H1 (cell line): Measurements from ENCODE around the gene GANAB. TPM values are rescaled to one million over a fixed set of nuclear protein-coding genes. Genes with fewer than 3 reads are reported as not detected.
"Not testable (repeated sequence)": the region's sequence is repeated elsewhere in the genome, so short reads cannot be mapped to it uniquely, and the experiment has no call there.

Source experiments
- CTCF ChIA-PET: fragments of 300-600 bp; sonication (Branson Sonifier 250); formaldehyde crosslinking; loops from one replicate; lab custom pipeline; 2021; ENCODE audit not compliant: partially characterized antibody; lab: Charles Lee
- POLR2A ChIA-PET: fragments of 300-600 bp; sonication (Branson Sonifier 250); formaldehyde crosslinking; loops from one replicate; lab custom pipeline; 2021; ENCODE audit warnings: inconsistent platforms; ENCODE audit not compliant: partially characterized antibody; lab: Charles Lee
- DNase-seq, 2 experiments: peaks; one replicate each; pipeline versions ENCODE4 v3.0.0 to v3.0.0-alpha.2; 2010 to 2022; ENCODE audit warnings: low spot score in 2 of 2, low read depth in 1 of 2, mixed read lengths in 1 of 2
- FAIRE-seq: peaks from 2 replicates; lab custom pipeline; 2011; peaks lifted over from hg19 to GRCh38; lab: Jason Lieb, UNC
- H2AFZ ChIP-seq: 2 replicates; pipeline ENCODE4 v1.8.1; 2012; ENCODE audit warnings: low read length, inconsistent platforms
- H2AK5ac ChIP-seq: 2 replicates; pipeline ENCODE4 v1.6.1; 2013; ENCODE audit warnings: low read depth, low read length
- H2BK120ac ChIP-seq: replicated peaks from 2 replicates; pipeline ENCODE3; 2013; ENCODE audit warnings: low read depth, low read length, inconsistent platforms
- H2BK12ac ChIP-seq: 2 replicates; pipeline ENCODE4 v1.6.1; 2013; ENCODE audit warnings: low read depth, low read length
- H2BK15ac ChIP-seq: 2 replicates; pipeline ENCODE4 v1.6.1; 2013; ENCODE audit warnings: low read length
- H2BK20ac ChIP-seq: 2 replicates; pipeline ENCODE4 v1.6.1; 2013; ENCODE audit warnings: low read length
- H2BK5ac ChIP-seq: 2 replicates; pipeline ENCODE4 v1.6.1; 2013; ENCODE audit warnings: low read depth, low read length
- H3K14ac ChIP-seq: 2 replicates; pipeline ENCODE4 v1.6.1; 2013; ENCODE audit warnings: inconsistent platforms; ENCODE audit not compliant: insufficient read length
- H3K18ac ChIP-seq: 2 replicates; pipeline ENCODE4 v1.6.1; 2013; ENCODE audit warnings: low read length; ENCODE audit errors: extremely low read depth
- H3K23ac ChIP-seq: 2 replicates; pipeline ENCODE4 v1.6.1; 2013; ENCODE audit warnings: inconsistent platforms; ENCODE audit not compliant: insufficient read length
- H3K23me2 ChIP-seq: 2 replicates; pipeline ENCODE4 v1.6.1; 2013; ENCODE audit warnings: low read depth, low read length
- H3K27ac ChIP-seq: 2 replicates; pipeline ENCODE4 v1.6.1; 2011; ENCODE audit warnings: low read depth, low read length, inconsistent platforms
- H3K27me3 ChIP-seq, 4 experiments: replicated peaks in 1 of 4; 1 replicate in 1 of 4; 2 replicates in 3 of 4; pipeline versions ENCODE4 v1.6.1 to v1.8.1; 2011 to 2013; ENCODE audit warnings: low read length in 3 of 4, mild to moderate bottlenecking in 3 of 4, inconsistent platforms in 2 of 4, mixed read lengths in 2 of 4, moderate library complexity in 1 of 4; ENCODE audit not compliant: control insufficient read depth in 3 of 4, insufficient read depth in 3 of 4; ENCODE audit errors: extremely low read depth in 1 of 4
- H3K36me3 ChIP-seq, 4 experiments: 2 replicates each; pipeline versions ENCODE4 v1.6.1 to v1.8.1; 2011 to 2013; ENCODE audit warnings: mild to moderate bottlenecking in 4 of 4, low read length in 3 of 4, moderate library complexity in 2 of 4, control low read depth in 1 of 4, inconsistent platforms in 1 of 4; ENCODE audit not compliant: insufficient read depth in 4 of 4, control insufficient read depth in 2 of 4
- H3K4ac ChIP-seq: replicated peaks from 2 replicates; pipeline ENCODE3; 2013; ENCODE audit warnings: low read length, low read depth, mixed read lengths, inconsistent platforms; ENCODE audit not compliant: insufficient read length
- H3K4me1 ChIP-seq, 4 experiments: replicated peaks in 1 of 4; 1 replicate in 1 of 4; 2 replicates in 3 of 4; pipeline versions ENCODE4 v1.6.1 to v1.8.1; 2011 to 2013; ENCODE audit warnings: low read length in 3 of 4, inconsistent platforms in 2 of 4, mixed read lengths in 1 of 4; ENCODE audit not compliant: insufficient read depth in 4 of 4, control insufficient read depth in 3 of 4
- H3K4me2 ChIP-seq, 2 experiments: 2 replicates each; pipeline versions ENCODE4 v1.6.1 to v1.8.1; 2011 to 2013; ENCODE audit warnings: low read depth in 2 of 2, low read length in 2 of 2, control low read depth in 1 of 2, inconsistent platforms in 1 of 2, mild to moderate bottlenecking in 1 of 2; ENCODE audit not compliant: insufficient read depth in 1 of 2
- H3K4me3 ChIP-seq, 4 experiments: fragments of 200-600, 300-600 bp in 1 of 4; sonication (generic), shearing (Covaris generic), sonication (Bioruptor Twin) in 1 of 4; 2 replicates each; pipeline versions ENCODE4 v1.5.1 to v1.8.1; 2011 to 2016; ENCODE audit warnings: low read length in 4 of 4, low read depth in 3 of 4, control low read depth in 2 of 4, inconsistent platforms in 2 of 4, mild to moderate bottlenecking in 2 of 4, mixed read lengths in 1 of 4, moderate library complexity in 1 of 4; ENCODE audit not compliant: insufficient read depth in 2 of 4; ENCODE audit errors: extremely low read depth in 1 of 4
- H3K56ac ChIP-seq: replicated peaks from 2 replicates; pipeline ENCODE3; 2013; ENCODE audit warnings: low read depth, mild to moderate bottlenecking, mixed read lengths, low read length, inconsistent platforms; ENCODE audit not compliant: insufficient read length
- H3K79me1 ChIP-seq: 2 replicates; pipeline ENCODE4 v1.6.1; 2013; ENCODE audit warnings: low read depth, low read length, control low read depth
- H3K79me2 ChIP-seq, 2 experiments: 2 replicates each; pipeline versions ENCODE4 v1.6.1 to v1.8.1; 2012 to 2013; ENCODE audit warnings: low read length in 2 of 2, mild to moderate bottlenecking in 2 of 2, inconsistent platforms in 1 of 2; ENCODE audit not compliant: insufficient read depth in 2 of 2, control insufficient read depth in 1 of 2
- H3K9ac ChIP-seq, 4 experiments: replicated peaks in 1 of 4; 1 replicate in 1 of 4; 2 replicates in 3 of 4; pipeline versions ENCODE4 v1.6.1 to v1.8.1; 2011 to 2013; ENCODE audit warnings: low read depth in 3 of 4, low read length in 3 of 4, control low read depth in 2 of 4, mild to moderate bottlenecking in 2 of 4, moderate library complexity in 2 of 4, inconsistent platforms in 1 of 4; ENCODE audit errors: extremely low read depth in 1 of 4
- H3K9me3 ChIP-seq, 2 experiments: 2 replicates each; pipeline versions ENCODE4 v1.6.1 to v1.8.1; 2012 to 2013; ENCODE audit warnings: mild to moderate bottlenecking in 2 of 2, moderate library complexity in 2 of 2, control low read depth in 1 of 2, inconsistent platforms in 1 of 2, low read depth in 1 of 2, low read length in 1 of 2, mixed read lengths in 1 of 2; ENCODE audit not compliant: insufficient read depth in 2 of 2
- H4K20me1 ChIP-seq, 2 experiments: replicated peaks in 1 of 2; 2 replicates each; pipeline versions ENCODE3 to v1.8.1; 2011 to 2013; ENCODE audit warnings: inconsistent platforms in 2 of 2, low read length in 2 of 2, mild to moderate bottlenecking in 1 of 2; ENCODE audit not compliant: insufficient read depth in 2 of 2, control insufficient read depth in 1 of 2
- H4K5ac ChIP-seq: 2 replicates; pipeline ENCODE4 v1.6.1; 2013; ENCODE audit warnings: low read length, low read depth, mixed read lengths, inconsistent platforms; ENCODE audit not compliant: insufficient read length
- H4K8ac ChIP-seq: 2 replicates; pipeline ENCODE4 v1.8.0; 2013; ENCODE audit warnings: mild to moderate bottlenecking, moderate library complexity, low read length, inconsistent platforms; ENCODE audit not compliant: insufficient read depth; ENCODE audit errors: extremely low read depth
- H4K91ac ChIP-seq: replicated peaks from 2 replicates; pipeline ENCODE3; 2013; ENCODE audit warnings: low read length, mixed read lengths, inconsistent platforms; ENCODE audit not compliant: insufficient read length
- BACH1 ChIP-seq: IDR thresholded peaks from 2 replicates; pipeline ENCODE4 v1.6.1; 2012; ENCODE audit warnings: low read length, improper control_type of control experiment
- CHD1 ChIP-seq: IDR thresholded peaks from 2 replicates; pipeline ENCODE4 v1.6.1; 2012; ENCODE audit warnings: low read depth, low read length, improper control_type of control experiment
- GTF2F1 ChIP-seq: IDR thresholded peaks from 2 replicates; pipeline ENCODE4 v1.6.1; 2012; ENCODE audit warnings: low read depth, low read length, improper control_type of control experiment, borderline replicate concordance
- POLR2A ChIP-seq, 2 experiments: IDR thresholded peaks; 1 replicate in 1 of 2; 2 replicates in 1 of 2; pipeline ENCODE4 v1.6.1; 2011; ENCODE audit warnings: low read depth in 2 of 2, low read length in 2 of 2, mild to moderate bottlenecking in 2 of 2; ENCODE audit errors: control extremely low read depth in 1 of 2
- RAD21 ChIP-seq, 2 experiments: IDR thresholded peaks in 1 of 2; conservative IDR thresholded peaks in 1 of 2; 2 replicates each; pipeline ENCODE4 v1.6.1; 2011; ENCODE audit warnings: low read depth in 2 of 2, low read length in 2 of 2, improper control_type of control experiment in 1 of 2, inconsistent platforms in 1 of 2, mild to moderate bottlenecking in 1 of 2, moderate library complexity in 1 of 2
- SP2 ChIP-seq: IDR thresholded peaks from 2 replicates; pipeline ENCODE4 v1.6.1; 2012; ENCODE audit warnings: mild to moderate bottlenecking, low read length, inconsistent platforms
- SUZ12 ChIP-seq: fragments of 200-600 bp; sonication (generic); IDR thresholded peaks from 2 replicates; pipeline ENCODE4 v1.6.1; 2012; ENCODE audit warnings: mild to moderate bottlenecking, inconsistent platforms, low read length, moderate library complexity, mixed read lengths
- TCF12 ChIP-seq: IDR thresholded peaks from 2 replicates; pipeline ENCODE4 v1.6.1; 2011; ENCODE audit warnings: low read depth, mild to moderate bottlenecking, low read length
- WGBS, 2 experiments: shearing (Covaris generic) in 1 of 2; methylation state at CpG; one replicate each; pipeline versions ENCODE4 v1.1.6 to v1.1.7; 2013 to 2015; ENCODE audit warnings: low lambda C conversion rate in 2 of 2, mixed read lengths in 2 of 2, inconsistent platforms in 1 of 2, low coverage in 1 of 2, missing lambda C conversion rate in 1 of 2; ENCODE audit not compliant: insufficient replicate concordance in 2 of 2, insufficient coverage in 1 of 2, insufficient read length in 1 of 2; ENCODE audit errors: extremely low coverage in 1 of 2, missing lambda C conversion rate in 1 of 2; 5-methylcytosine and 5-hydroxymethylcytosine counted together
- polyA plus RNA-seq, 7 experiments: library from polyadenylated mRNA; depleted of rRNA in 3 of 7; stranded (reverse) in 5 of 7; unstranded in 2 of 7; fragments of >200 nt in 5 of 7; fragments of 200-250 nt in 2 of 7; gene quantifications; 1 replicate in 5 of 7; 2 replicates in 1 of 7; 4 replicates in 1 of 7; pipeline versions ENCODE4 v1.2.1 to v1.2.3, GENCODE V29; 2011 to 2013; ENCODE audit warnings: missing spikeins in 2 of 7, mixed read lengths in 2 of 7
- total RNA-seq: library from RNA; stranded (reverse); fragmentation: NEBNext Ultra II Directional; extraction: Animal tissue kit (Norgen Biotek cat#: 25700); gene quantifications from 2 replicates; pipeline ENCODE4 v1.2.1, GENCODE V29; 2021
- TF ChIP-seq, protein P1 (sequence below): IDR thresholded peaks from 2 replicates; pipeline ENCODE4 v1.6.1; 2012; ENCODE audit warnings: inconsistent platforms

GANAB gene
- total and polyA plus RNA-seq, 2 of the 8 experiments (the other 6 are each of a cell fraction or from before 2014, with no cell fraction given) = 289 to 330 TPM

GRCh38 chr11:62694455-62695167 lies 48.2 kb upstream of the GANAB start (continued):
- TF ChIP-seq CHD1 (no peak), GTF2F1 (no peak), SP2 (no peak), SUZ12 (no peak), BACH1 (peak; percentile 91), POLR2A (IDR thresholded peaks at IDR 0.05; ENCODE audit: control extremely low read depth in 1 of 2, low read depth in 2 of 2, low read length in 2 of 2) (no peak), RAD21 (IDR thresholded peaks at IDR 0.05 in 1 of 2, conservative IDR thresholded peaks at IDR 0.05 in 1 of 2; ENCODE audit: low read depth in 2 of 2, low read length in 2 of 2) (peak; percentile 72 to 84), TCF12 (no peak)
- TF ChIP-seq, protein P1, sequence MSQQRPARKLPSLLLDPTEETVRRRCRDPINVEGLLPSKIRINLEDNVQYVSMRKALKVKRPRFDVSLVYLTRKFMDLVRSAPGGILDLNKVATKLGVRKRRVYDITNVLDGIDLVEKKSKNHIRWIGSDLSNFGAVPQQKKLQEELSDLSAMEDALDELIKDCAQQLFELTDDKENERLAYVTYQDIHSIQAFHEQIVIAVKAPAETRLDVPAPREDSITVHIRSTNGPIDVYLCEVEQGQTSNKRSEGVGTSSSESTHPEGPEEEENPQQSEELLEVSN = no peak

DNA sequence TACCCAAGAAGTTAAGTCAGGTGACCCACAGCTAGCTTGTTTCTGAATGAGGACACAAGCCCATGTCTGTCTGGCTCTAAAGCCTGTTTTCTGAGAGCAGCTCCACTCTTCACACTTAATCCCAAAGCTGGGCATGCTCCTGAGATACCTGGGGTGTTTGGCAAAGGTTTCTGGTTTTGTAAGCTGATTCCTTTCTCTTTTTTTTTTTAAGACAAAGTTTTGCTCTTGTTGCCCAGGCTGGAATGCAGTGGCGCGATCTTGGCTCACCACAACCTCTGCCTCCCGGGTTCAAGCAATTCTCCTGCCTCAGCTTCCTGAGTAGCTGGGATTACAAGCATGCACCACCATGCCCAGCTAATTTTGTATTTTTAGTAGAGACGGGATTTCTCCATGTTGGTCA lies 47.2 kb upstream of the GANAB start:
- not testable (repeated sequence) for H3K27me3 ChIP-seq, H3K4me3 ChIP-seq, H2BK20ac ChIP-seq, H4K20me1 ChIP-seq, H4K8ac ChIP-seq, H3K9ac ChIP-seq, H4K91ac ChIP-seq, H3K9me3 ChIP-seq, H2BK12ac ChIP-seq, H3K23ac ChIP-seq, H3K4me2 ChIP-seq, H3K14ac ChIP-seq, FAIRE-seq, H2BK5ac ChIP-seq, H3K27ac ChIP-seq, H3K23me2 ChIP-seq, H3K79me2 ChIP-seq, DNase-seq, H3K79me1 ChIP-seq, H3K4me1 ChIP-seq, H3K56ac ChIP-seq, H2BK120ac ChIP-seq, H3K18ac ChIP-seq, H4K5ac ChIP-seq, H3K4ac ChIP-seq, H2AFZ ChIP-seq, H2AK5ac ChIP-seq, H2BK15ac ChIP-seq
- ChIA-PET CTCF (interaction anchor here (0.6 to 10.3 kb wide), 22 partner anchors 10 to 299 kb away, joined by 3 to 114 read pairs (median 3); partner anchors contain the start of genes B3GAT3, C11orf98, CSKMT and TAF6L), POLR2A (interaction anchor here (0.9 to 61.4 kb wide), 3 partner anchors 12 to 33 kb away, joined by 3 to 2041 read pairs (median 34); partner anchors contain the start of genes BSCL2, C11orf98, CSKMT and GANAB)
- WGBS, 2 experiments = 100% methylated on average over 1 of the region's 4 CpGs; no CpG with 5 or more reads in 1 of the 2 experiments
- H3K36me3 ChIP-seq = peaks cover 11 to 29% (median 25%) of the 10 kb centered on the region in 4 experiments; a peak in 6 of 8 replicates
